GM12878 (cell line): ENCODE measurements around the gene GPER1. TPM values are rescaled to one million over a fixed set of nuclear protein-coding genes. Genes with fewer than 3 reads are reported as not detected.

Source experiments
- ATAC-seq: fragments of 200-7000 bp; cut with Tn5 transposase; 3 replicates; pipeline ENCODE4 v1.9.1; 2020; ENCODE audit warnings: mild to moderate bottlenecking, moderate library complexity
- BruUV-seq: library from RNA; stranded (reverse); fragments of 400-500 nt; replicated peaks from 2 replicates; lab custom pipeline; 2021; lab: Mats Ljungman, UMichigan
- CTCF ChIA-PET: fragments of 300-600 bp; sonication (Branson Sonifier 250); formaldehyde crosslinking; extraction: SDS; loops from one replicate; lab custom pipeline; 2021; ENCODE audit warnings: inconsistent platforms; lab: Yijun Ruan, JAX
- POLR2A ChIA-PET: fragments of 350-600 bp; formaldehyde crosslinking; extraction: SDS; loops from one replicate; lab custom pipeline; 2021; ENCODE audit warnings: inconsistent platforms; lab: Charles Lee
- RAD21 ChIA-PET: fragments of 300-600 bp; sonication (Branson Sonifier 250); formaldehyde crosslinking; loops from one replicate; lab custom pipeline; 2023; ENCODE audit warnings: antibody characterized with exemption; ENCODE audit not compliant: unreplicated experiment; lab: Charles Lee
- SMC1A ChIA-PET: fragments of 300-600 bp; sonication (Branson Sonifier 250); formaldehyde crosslinking; loops from one replicate; lab custom pipeline; 2023; ENCODE audit not compliant: unreplicated experiment, uncharacterized antibody; lab: Charles Lee
- DNase-seq: peaks from one replicate; pipeline ENCODE4 v3.0.0-alpha.2; 2011; ENCODE audit warnings: low read depth, low spot score
- FAIRE-seq: peaks from 3 replicates; lab custom pipeline; 2011; peaks lifted over from hg19 to GRCh38; lab: Jason Lieb, UNC
- H2AFZ ChIP-seq: 2 replicates; pipeline ENCODE4 v1.6.0; 2011; ENCODE audit warnings: low read depth, low read length, control low read depth; ENCODE audit not compliant: control insufficient read depth
- H3K27ac ChIP-seq: 2 replicates; pipeline ENCODE4 v1.5.1; 2011; ENCODE audit warnings: control low read depth; ENCODE audit not compliant: control insufficient read depth, insufficient read depth
- H3K27me3 ChIP-seq, 2 experiments: replicated peaks in 1 of 2; 2 replicates each; pipeline versions ENCODE4 v1.6.0 to v1.6.1; 2011; ENCODE audit warnings: low read length in 1 of 2; ENCODE audit not compliant: control insufficient read depth in 2 of 2, insufficient read depth in 2 of 2
- H3K36me3 ChIP-seq, 2 experiments: 2 replicates each; pipeline ENCODE4 v1.5.1; 2011; ENCODE audit warnings: low read length in 1 of 2; ENCODE audit not compliant: control insufficient read depth in 2 of 2, insufficient read depth in 2 of 2
- H3K4me1 ChIP-seq: 2 replicates; pipeline ENCODE4 v1.6.1; 2011; ENCODE audit warnings: mild to moderate bottlenecking, low read length, moderate library complexity, mixed read lengths; ENCODE audit not compliant: control insufficient read depth, insufficient read depth
- H3K4me2 ChIP-seq: 2 replicates; pipeline ENCODE4 v1.6.0; 2011; ENCODE audit warnings: control low read depth; ENCODE audit not compliant: control insufficient read depth, insufficient read depth
- H3K4me3 ChIP-seq: fragments of 200-600 bp; sonication (generic); 2 replicates; pipeline ENCODE4 v1.5.1; 2016
- H3K79me2 ChIP-seq: 2 replicates; pipeline ENCODE4 v1.6.0; 2011; ENCODE audit warnings: low read length; ENCODE audit not compliant: control insufficient read depth, insufficient read depth
- H3K9ac ChIP-seq: 2 replicates; pipeline ENCODE4 v1.8.0; 2011; ENCODE audit warnings: low read length, control low read depth, mixed read lengths; ENCODE audit not compliant: control insufficient read depth, insufficient read depth
- H3K9me3 ChIP-seq: replicated peaks from 3 replicates; pipeline ENCODE4 v1.5.1; 2011; ENCODE audit warnings: mild to moderate bottlenecking, low read length; ENCODE audit not compliant: control insufficient read depth, insufficient read depth
- H4K20me1 ChIP-seq: 2 replicates; pipeline ENCODE4 v1.6.0; 2011; ENCODE audit not compliant: control insufficient read depth, insufficient read depth
- BHLHE40 ChIP-seq, 2 experiments: fragments of 450-650 bp in 1 of 2; IDR thresholded peaks; 2 replicates each; pipeline ENCODE4 v1.6.1; 2011 to 2017; ENCODE audit warnings: low read depth in 2 of 2, borderline replicate concordance in 1 of 2, improper control_type of control experiment in 1 of 2, low read length in 1 of 2, mild to moderate bottlenecking in 1 of 2
- CBX5 ChIP-seq: sonication (generic); IDR thresholded peaks from 2 replicates; pipeline ENCODE4 v1.6.1; 2016; ENCODE audit warnings: low read depth, moderate library complexity, mild to moderate bottlenecking, inconsistent platforms
- EED ChIP-seq: sonication (generic); IDR thresholded peaks from 2 replicates; pipeline ENCODE4 v1.6.1; 2016; ENCODE audit warnings: antibody characterized with exemption, low read depth
- NR2F1 ChIP-seq: fragments of 450-650 bp; conservative IDR thresholded peaks from 2 replicates; pipeline ENCODE4 v1.6.1; 2017; ENCODE audit warnings: mild to moderate bottlenecking
- SMC3 ChIP-seq: IDR thresholded peaks from 2 replicates; pipeline ENCODE4 v1.6.1; 2011; ENCODE audit warnings: low read length, improper control_type of control experiment, borderline replicate concordance
- SRF ChIP-seq, 2 experiments: IDR thresholded peaks; 2 replicates each; pipeline ENCODE4 v1.6.1; 2011; ENCODE audit warnings: low read depth in 2 of 2, low read length in 2 of 2, mild to moderate bottlenecking in 1 of 2, moderate library complexity in 1 of 2
- ZBED1 ChIP-seq: IDR thresholded peaks from 2 replicates; pipeline ENCODE4 v1.6.1; 2016; ENCODE audit warnings: borderline replicate concordance
- WGBS: methylation state at CpG from one replicate; pipeline ENCODE4 v1.1.6; 2016; ENCODE audit warnings: low lambda C conversion rate; ENCODE audit not compliant: insufficient replicate concordance, insufficient coverage; ENCODE audit errors: missing lambda C conversion rate; 5-methylcytosine and 5-hydroxymethylcytosine counted together
- in situ Hi-C: fragments of 300-500 bp; cut with MboI; formaldehyde crosslinking; loops from 9 replicates; pipeline ENCODE4 v1.14.3; 2018; ENCODE audit warnings: mixed read lengths
- intact Hi-C: fragments of 100-400 bp; cut with micrococcal nuclease; formaldehyde crosslinking; loops from one replicate; pipeline ENCODE4 v1.14.2; 2022; ENCODE audit not compliant: unreplicated experiment
- polyA plus RNA-seq, 11 experiments: library from polyadenylated mRNA; depleted of rRNA in 4 of 11; unstranded in 6 of 11; stranded (reverse) in 5 of 11; fragments of >200 nt; fragmentation: Nextera tagmentation in 4 of 11; fragmentation: Illumina TruSeq in 1 of 11; extraction: Ambion mirVana in 4 of 11; extraction: Trizol in 1 of 11; gene quantifications; 1 replicate in 1 of 11; 2 replicates in 10 of 11; pipeline versions ENCODE4 v1.2.1 to v1.2.3, GENCODE V29; 2011 to 2016; ENCODE audit warnings: inconsistent platforms in 2 of 11, missing spikeins in 2 of 11, low read depth in 1 of 11
- total RNA-seq, 4 experiments: library from RNA; depleted of rRNA in 3 of 4; stranded (reverse); fragments of >200 nt in 3 of 4; fragmentation: Illumina TruSeq in 1 of 4; extraction: Trizol in 1 of 4; gene quantifications; 2 replicates each; pipeline versions ENCODE4 v1.2.1 to v1.2.3, GENCODE V29; 2013 to 2021
- TF ChIP-seq, protein P1 (sequence below): IDR thresholded peaks from 2 replicates; pipeline ENCODE4 v1.6.1; 2012; ENCODE audit warnings: low read length, inconsistent platforms
- TF ChIP-seq, protein P2 (sequence below): IDR thresholded peaks from 2 replicates; pipeline ENCODE4 v1.6.1; 2011; ENCODE audit warnings: borderline replicate concordance, low read depth, mild to moderate bottlenecking, moderate library complexity, mixed read lengths, low read length; ENCODE audit not compliant: insufficient read depth; ENCODE audit errors: extremely low read length
- TF ChIP-seq, protein P3 (sequence below): fragments of 450-650 bp; IDR thresholded peaks from 2 replicates; pipeline ENCODE4 v1.6.1; 2017; ENCODE audit warnings: mild to moderate bottlenecking, moderate library complexity

Gene GPER1
- total and polyA plus RNA-seq, 10 of the 15 experiments (the other 5 are each of a cell fraction or from before 2014, with no cell fraction given), result 0.03 to 6.5 (median 2.6) TPM

DNA sequence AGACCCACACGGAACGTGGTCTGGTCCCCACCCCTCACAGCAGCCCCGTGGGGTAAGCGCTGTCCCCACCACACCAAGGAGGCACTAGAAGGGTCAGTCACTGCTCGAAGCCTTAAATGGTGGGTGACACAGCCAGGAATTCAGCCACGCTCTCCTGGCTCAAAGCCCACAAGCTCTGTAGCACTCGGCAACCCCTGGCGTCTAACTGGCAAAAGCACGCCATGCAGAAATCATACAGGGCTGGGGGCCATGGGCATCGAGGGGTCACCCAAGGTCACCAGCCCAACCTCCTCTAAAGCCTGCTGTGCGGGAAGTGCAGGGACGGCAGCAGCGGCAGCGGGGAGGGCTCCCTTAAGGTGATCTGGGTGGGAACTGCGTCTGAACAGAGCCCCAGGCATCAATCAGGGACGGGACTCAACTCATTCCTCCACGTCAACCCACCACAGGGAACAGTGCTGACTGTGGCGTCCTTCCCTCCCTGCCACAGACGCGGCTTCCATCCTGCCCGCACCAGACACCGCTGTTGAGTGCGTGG is 7.8 kb downstream of the GPER1 start (continued):
- TF ChIP-seq, protein P1, sequence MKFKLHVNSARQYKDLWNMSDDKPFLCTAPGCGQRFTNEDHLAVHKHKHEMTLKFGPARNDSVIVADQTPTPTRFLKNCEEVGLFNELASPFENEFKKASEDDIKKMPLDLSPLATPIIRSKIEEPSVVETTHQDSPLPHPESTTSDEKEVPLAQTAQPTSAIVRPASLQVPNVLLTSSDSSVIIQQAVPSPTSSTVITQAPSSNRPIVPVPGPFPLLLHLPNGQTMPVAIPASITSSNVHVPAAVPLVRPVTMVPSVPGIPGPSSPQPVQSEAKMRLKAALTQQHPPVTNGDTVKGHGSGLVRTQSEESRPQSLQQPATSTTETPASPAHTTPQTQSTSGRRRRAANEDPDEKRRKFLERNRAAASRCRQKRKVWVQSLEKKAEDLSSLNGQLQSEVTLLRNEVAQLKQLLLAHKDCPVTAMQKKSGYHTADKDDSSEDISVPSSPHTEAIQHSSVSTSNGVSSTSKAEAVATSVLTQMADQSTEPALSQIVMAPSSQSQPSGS, result no peak
- TF ChIP-seq SRF (IDR thresholded peaks at IDR 0.05; ENCODE audit: low read depth in 2 of 2, low read length in 2 of 2), result no peak
- TF ChIP-seq ZBED1, result no peak
- TF ChIP-seq CBX5, result no peak
- no peak for TF ChIP-seq EED
- TF ChIP-seq, protein P2, sequence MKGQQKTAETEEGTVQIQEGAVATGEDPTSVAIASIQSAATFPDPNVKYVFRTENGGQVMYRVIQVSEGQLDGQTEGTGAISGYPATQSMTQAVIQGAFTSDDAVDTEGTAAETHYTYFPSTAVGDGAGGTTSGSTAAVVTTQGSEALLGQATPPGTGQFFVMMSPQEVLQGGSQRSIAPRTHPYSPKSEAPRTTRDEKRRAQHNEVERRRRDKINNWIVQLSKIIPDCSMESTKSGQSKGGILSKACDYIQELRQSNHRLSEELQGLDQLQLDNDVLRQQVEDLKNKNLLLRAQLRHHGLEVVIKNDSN, result no peak

DNA sequence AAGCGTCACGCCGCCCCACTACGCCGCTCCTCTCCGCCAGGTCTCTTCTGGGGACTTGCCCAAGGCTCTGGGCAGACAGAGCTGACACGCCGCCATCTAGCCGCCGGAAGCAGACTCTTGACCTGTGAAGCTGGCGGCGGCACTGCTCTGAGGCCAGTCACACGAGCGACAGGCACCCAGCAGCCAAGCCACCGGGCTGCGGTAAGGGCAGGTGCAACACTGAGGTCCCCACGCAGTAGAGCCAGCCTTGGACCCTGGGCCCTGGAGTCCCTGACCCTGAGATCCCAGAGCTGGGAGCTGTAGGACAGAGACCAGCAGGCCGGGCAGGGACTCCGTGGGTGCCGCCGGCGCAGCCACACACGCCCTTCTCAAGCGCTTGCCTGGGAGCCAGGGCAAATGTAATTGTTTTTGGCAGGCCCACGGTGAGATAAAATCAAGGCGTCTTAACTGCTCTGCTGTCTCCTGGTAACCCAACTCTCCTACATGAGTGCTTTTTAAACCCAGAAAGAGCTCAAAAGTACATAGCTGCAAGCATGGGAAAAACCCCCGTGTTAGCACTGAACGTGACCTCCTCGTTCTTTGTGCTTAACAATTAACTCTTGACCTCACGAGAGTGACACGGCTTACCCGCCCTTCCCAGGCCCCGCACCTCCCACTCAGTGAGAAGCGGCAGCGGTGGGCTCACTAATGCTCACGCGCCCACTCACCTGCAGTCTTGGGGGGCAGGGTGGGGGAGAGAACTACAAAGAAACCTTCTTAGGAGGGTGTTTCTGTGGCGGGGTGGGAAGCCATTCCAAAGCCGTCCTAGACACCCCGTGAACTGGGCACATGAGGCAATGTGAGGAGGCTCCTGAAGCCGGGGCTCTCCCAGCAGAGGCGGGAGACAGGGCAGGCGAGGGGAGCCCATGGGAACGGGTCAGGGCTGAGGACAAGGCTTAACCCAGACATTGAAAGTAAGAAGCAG is 8.5 kb downstream of the GPER1 start:
- peaks cover 2 to 8% of the 10 kb centered on the region in 2 experiments; a peak in 2 of 4 replicates for H3K36me3 ChIP-seq
- peaks cover 5% of the 10 kb centered on the region for H3K4me1 ChIP-seq
- H2AFZ ChIP-seq, result no peak overlapping the region
- no peak overlapping the region for H3K4me2 ChIP-seq
- H3K79me2 ChIP-seq, result peaks cover 1% of the 10 kb centered on the region; the same call in 1 of the 2 replicates
- ChIA-PET POLR2A (interaction anchor here (0.9 to 1.8 kb wide), 5 partner anchors 8 to 72 kb away, joined by 3 to 9 read pairs (median 4); no protein-coding TSS in a partner anchor), SMC1A (no interaction called here), RAD21 (interaction anchor here (1.0 to 1.5 kb wide), 3 partner anchors 10 to 55 kb away, joined by 3 to 6 read pairs (median 3); no protein-coding TSS in a partner anchor), CTCF (interaction anchor here (0.5 to 4.3 kb wide), 4 partner anchors 9 to 336 kb away, joined by 3 to 20 read pairs (median 10); partner anchors contain the start of gene GPER1)
- H3K4me3 ChIP-seq, result no peak overlapping the region
- no peaks in the 10 kb centered on the region; the same call in 1 of the 3 replicates for H3K9me3 ChIP-seq
- TF ChIP-seq, protein P3, sequence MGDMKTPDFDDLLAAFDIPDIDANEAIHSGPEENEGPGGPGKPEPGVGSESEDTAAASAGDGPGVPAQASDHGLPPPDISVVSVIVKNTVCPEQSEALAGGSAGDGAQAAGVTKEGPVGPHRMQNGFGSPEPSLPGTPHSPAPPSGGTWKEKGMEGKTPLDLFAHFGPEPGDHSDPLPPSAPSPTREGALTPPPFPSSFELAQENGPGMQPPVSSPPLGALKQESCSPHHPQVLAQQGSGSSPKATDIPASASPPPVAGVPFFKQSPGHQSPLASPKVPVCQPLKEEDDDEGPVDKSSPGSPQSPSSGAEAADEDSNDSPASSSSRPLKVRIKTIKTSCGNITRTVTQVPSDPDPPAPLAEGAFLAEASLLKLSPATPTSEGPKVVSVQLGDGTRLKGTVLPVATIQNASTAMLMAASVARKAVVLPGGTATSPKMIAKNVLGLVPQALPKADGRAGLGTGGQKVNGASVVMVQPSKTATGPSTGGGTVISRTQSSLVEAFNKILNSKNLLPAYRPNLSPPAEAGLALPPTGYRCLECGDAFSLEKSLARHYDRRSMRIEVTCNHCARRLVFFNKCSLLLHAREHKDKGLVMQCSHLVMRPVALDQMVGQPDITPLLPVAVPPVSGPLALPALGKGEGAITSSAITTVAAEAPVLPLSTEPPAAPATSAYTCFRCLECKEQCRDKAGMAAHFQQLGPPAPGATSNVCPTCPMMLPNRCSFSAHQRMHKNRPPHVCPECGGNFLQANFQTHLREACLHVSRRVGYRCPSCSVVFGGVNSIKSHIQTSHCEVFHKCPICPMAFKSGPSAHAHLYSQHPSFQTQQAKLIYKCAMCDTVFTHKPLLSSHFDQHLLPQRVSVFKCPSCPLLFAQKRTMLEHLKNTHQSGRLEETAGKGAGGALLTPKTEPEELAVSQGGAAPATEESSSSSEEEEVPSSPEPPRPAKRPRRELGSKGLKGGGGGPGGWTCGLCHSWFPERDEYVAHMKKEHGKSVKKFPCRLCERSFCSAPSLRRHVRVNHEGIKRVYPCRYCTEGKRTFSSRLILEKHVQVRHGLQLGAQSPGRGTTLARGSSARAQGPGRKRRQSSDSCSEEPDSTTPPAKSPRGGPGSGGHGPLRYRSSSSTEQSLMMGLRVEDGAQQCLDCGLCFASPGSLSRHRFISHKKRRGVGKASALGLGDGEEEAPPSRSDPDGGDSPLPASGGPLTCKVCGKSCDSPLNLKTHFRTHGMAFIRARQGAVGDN, result peak; percentile 28; the same call in 1 of the 2 replicates
- TF ChIP-seq BHLHE40 (IDR thresholded peaks at IDR 0.05; ENCODE audit: borderline replicate concordance in 1 of 2, low read depth in 2 of 2, low read length in 1 of 2), result peak; percentile 77 to 90
- no peak for TF ChIP-seq SMC3
- peak; percentile 54 for TF ChIP-seq NR2F1
- no peak overlapping the region for H3K9ac ChIP-seq
- FAIRE-seq (no peak), ATAC-seq (no peak), DNase-seq (no peak)
- BruUV-seq, result no TSS peak
- WGBS, result 92% methylated on average over 44 of the region's 44 CpGs
- no peaks in the 10 kb centered on the region for H3K27me3 ChIP-seq
- intact Hi-C loops, result no loop called here
- H4K20me1 ChIP-seq, result no peaks in the 10 kb centered on the region
- no peak overlapping the region for H3K27ac ChIP-seq
- in situ Hi-C loops, result no loop called here
